HG02642 (cell line): ENCODE measurements around the gene AKR1A1.

ENCODE experiments used
- ATAC-seq: cut with Tn5 transposase; IDR thresholded peaks from one replicate; pipeline ENCODE4 v1.9.1; 2021; ENCODE audit warnings: mild to moderate bottlenecking; ENCODE audit not compliant: unreplicated experiment, poor library complexity

Gene AKR1A1

GRCh38 chr1:45608175-45609156 lies 57.8 kb downstream of the AKR1A1 start:
- ATAC-seq: no peak

- ATAC-seq: no peak
Measured at GRCh38 chr1:45610589-45611226, 60.1 kb downstream of the AKR1A1 start.

- ATAC-seq: no peak
Measured at GRCh38 chr1:45612941-45613579, 62.4 kb downstream of the AKR1A1 start.

GRCh38 chr1:45615885-45616284 lies 65.3 kb downstream of the AKR1A1 start:
- no peak for ATAC-seq

GRCh38 chr1:45617618-45618017 lies 67.0 kb downstream of the AKR1A1 start:
- ATAC-seq: no peak

- ATAC-seq: no peak
Measured at GRCh38 chr1:45619149-45619921, 68.7 kb downstream of the AKR1A1 start.
